Peyer's patch (tissue), 4 donors: Measurements from ENCODE around the gene THRAP3. TPM values are rescaled to one million over a fixed set of nuclear protein-coding genes. Genes with fewer than 3 reads are reported as not detected.
A peak's percentile ranks its signal among the peaks of the same experiment; 100 is the strongest.

Experiments
- DNase-seq, 3 donors: peaks; one replicate each; pipeline ENCODE4 v3.0.0-alpha.2; 2017 to 2019
- H3K27ac ChIP-seq, 4 donors: fragments of 200-600 bp; sonication (generic); one replicate each; pipeline ENCODE4 v1.5.1; 2016 to 2019
- H3K27me3 ChIP-seq, 2 donors: fragments of 200-600 bp; sonication (generic); one replicate each; pipeline ENCODE4 v1.5.1; 2019
- H3K36me3 ChIP-seq, 3 donors: fragments of 200-600 bp; sonication (generic); one replicate each; pipeline ENCODE4 v1.5.1; 2016 to 2019
- H3K4me1 ChIP-seq, 4 donors: fragments of 200-600 bp; sonication (generic); one replicate each; pipeline ENCODE4 v1.5.1; 2016 to 2019
- H3K4me3 ChIP-seq, 4 donors: fragments of 200-600 bp; sonication (generic); 1 replicate in 3 of 4; 2 replicates in 1 of 4; pipeline ENCODE4 v1.5.1; 2016 to 2019; ENCODE audit warnings: mild to moderate bottlenecking in 1 of 4
- H3K9me3 ChIP-seq, 4 donors: fragments of 200-600 bp; sonication (generic); one replicate each; pipeline ENCODE4 v1.5.1; 2016 to 2019; ENCODE audit warnings: mild to moderate bottlenecking in 1 of 4
- CTCF ChIP-seq, 6 experiments: fragments of 450-650 bp in 4 of 6; fragments of 200-600 bp in 2 of 6; sonication (generic) in 1 of 6; IDR thresholded peaks; one replicate each; pipeline ENCODE4 v1.5.1; 2017 to 2019; ENCODE audit warnings: antibody characterized with exemption in 6 of 6, mild to moderate bottlenecking in 3 of 6, moderate library complexity in 1 of 6
- POLR2A ChIP-seq, 2 donors: fragments of 450-650 bp; IDR thresholded peaks; one replicate each; pipeline ENCODE4 v1.5.1; 2017; ENCODE audit warnings: antibody characterized with exemption in 2 of 2, mild to moderate bottlenecking in 2 of 2, moderate library complexity in 2 of 2
- total RNA-seq, 4 donors: library from RNA; depleted of rRNA; stranded (reverse); fragments of >200 nt; gene quantifications; one replicate each; pipeline ENCODE4 v1.1.0, GENCODE V29; 2016

Gene THRAP3
- total RNA-seq, 4 donors from 2014 or later = 49.5 to 99.0 (median 64.4) TPM

- peaks cover 0 to 17% (median 4%) of the 10 kb centered on the region in 4 donors for H3K4me1 ChIP-seq
- H3K4me3 ChIP-seq = no peak overlapping the region
- H3K27me3 ChIP-seq = no peaks in the 10 kb centered on the region
- no peak for TF ChIP-seq CTCF (IDR thresholded peaks at IDR 0.05)
- TF ChIP-seq POLR2A (IDR thresholded peaks at IDR 0.05) = no peak
- no peak for DNase-seq
- peak overlapping the region; percentile 40 to 55 (median 48) for H3K27ac ChIP-seq
- H3K36me3 ChIP-seq = peaks cover 0 to 65% (median 0%) of the 10 kb centered on the region in 3 donors
- no peaks in the 10 kb centered on the region for H3K9me3 ChIP-seq
These were observed 125.6 kb downstream of the THRAP3 start for GRCh38 chr1:36349839-36350238.

- Histone ChIP-seq H3K4me1 (peaks cover 0 to 17% (median 4%) of the 10 kb centered on the region in 4 donors), H3K36me3 (peaks cover 0 to 65% (median 0%) of the 10 kb centered on the region in 3 donors), H3K27me3 (no peaks in the 10 kb centered on the region), H3K27ac (peak overlapping the region; percentile 40 to 55 (median 48)), H3K4me3 (no peak overlapping the region), H3K9me3 (no peaks in the 10 kb centered on the region)
- no peak for DNase-seq
- TF ChIP-seq POLR2A (IDR thresholded peaks at IDR 0.05) (no peak), CTCF (IDR thresholded peaks at IDR 0.05) (no peak)
These were observed 126.5 kb downstream of the THRAP3 start for GRCh38 chr1:36350659-36351226.

- TF ChIP-seq CTCF (IDR thresholded peaks at IDR 0.05) (no peak), POLR2A (IDR thresholded peaks at IDR 0.05) (no peak)
- peak overlapping the region; percentile 40 to 55 (median 48) for H3K27ac ChIP-seq
- no peak overlapping the region for H3K4me3 ChIP-seq
- no peak for DNase-seq
- peaks cover 0 to 64% (median 0%) of the 10 kb centered on the region in 3 donors for H3K36me3 ChIP-seq
- no peaks in the 10 kb centered on the region for H3K9me3 ChIP-seq
- H3K4me1 ChIP-seq = peaks cover 0 to 17% (median 4%) of the 10 kb centered on the region in 4 donors
- H3K27me3 ChIP-seq = no peaks in the 10 kb centered on the region
These were observed 127.2 kb downstream of the THRAP3 start for GRCh38 chr1:36351227-36351977.

GRCh38 chr1:36352125-36352909 is 128.1 kb downstream of the THRAP3 start:
- Histone ChIP-seq H3K27me3 (no peaks in the 10 kb centered on the region), H3K4me3 (no peak overlapping the region), H3K4me1 (peaks cover 0 to 17% (median 4%) of the 10 kb centered on the region in 4 donors), H3K9me3 (no peaks in the 10 kb centered on the region), H3K36me3 (peaks cover 0 to 63% (median 0%) of the 10 kb centered on the region in 3 donors), H3K27ac (peak overlapping the region in 2 of 4 donors; percentile 40 to 55)
- no peak for TF ChIP-seq POLR2A (IDR thresholded peaks at IDR 0.05)
- DNase-seq = no peak

GRCh38 chr1:36352910-36353878 is 129.0 kb downstream of the THRAP3 start:
- H3K27me3 ChIP-seq = no peaks in the 10 kb centered on the region
- TF ChIP-seq CTCF (IDR thresholded peaks at IDR 0.05) (no peak), POLR2A (IDR thresholded peaks at IDR 0.05) (no peak)
- peaks cover 0 to 17% (median 4%) of the 10 kb centered on the region in 4 donors for H3K4me1 ChIP-seq
- H3K27ac ChIP-seq = no peak overlapping the region
- no peaks in the 10 kb centered on the region for H3K9me3 ChIP-seq
- DNase-seq = no peak
- H3K4me3 ChIP-seq = no peak overlapping the region
- peaks cover 0 to 64% (median 0%) of the 10 kb centered on the region in 3 donors for H3K36me3 ChIP-seq
